ENCODE data around the gene SVIL. TPM values are rescaled to one million over a fixed set of nuclear protein-coding genes. Genes with fewer than 3 reads are reported as not detected.

Gene SVIL
- total RNA-seq, 2 donors from 2014 or later: 92.9 to 524 TPM

- Histone ChIP-seq H3K9me3 (no peaks in the 10 kb centered on the region), H3K27ac (no peak overlapping the region), H3K4me1 (replicated peaks) (no peaks in the 10 kb centered on the region), H3K36me3 (no peaks in the 10 kb centered on the region), H3K27me3 (replicated peaks; ENCODE audit: insufficient read depth) (no peaks in the 10 kb centered on the region), H3K4me3 (no peak overlapping the region)
- intact Hi-C loops (cut with DNase I): no loop called here
- DNase-seq (ENCODE audit: low spot score): no peak
- WGBS: 81% methylated on average over 1 of the region's 1 CpG
- TF ChIP-seq CTCF (IDR thresholded peaks at IDR 0.05) (no peak), POLR2AphosphoS5 (IDR thresholded peaks at IDR 0.05) (no peak), POLR2A (IDR thresholded peaks at IDR 0.05) (no peak)
Measured at GRCh38 chr10:29502351-29502750, 132.4 kb downstream of the SVIL start.

DNA sequence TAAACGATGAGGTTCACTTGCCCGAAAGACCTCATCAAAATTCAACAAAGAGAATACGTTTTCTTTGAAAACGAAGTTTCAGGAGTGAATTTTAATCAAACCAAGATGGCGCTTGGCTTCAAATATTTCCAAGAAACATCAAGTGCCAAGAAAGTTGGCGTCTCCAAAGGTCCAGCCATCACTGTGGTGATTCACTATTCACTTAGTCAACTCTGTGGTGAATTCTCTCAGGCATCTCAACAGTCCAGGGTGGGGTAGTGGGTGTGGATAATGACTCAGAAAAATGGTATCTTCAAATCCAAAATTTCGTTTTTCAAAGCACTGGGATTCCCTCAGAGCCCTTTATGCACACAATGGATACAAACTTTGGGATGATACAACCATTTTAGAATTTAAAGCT lies 133.1 kb downstream of the SVIL start:
- Histone ChIP-seq H3K27ac (no peak overlapping the region), H3K4me3 (no peak overlapping the region), H3K36me3 (no peaks in the 10 kb centered on the region), H3K9me3 (no peaks in the 10 kb centered on the region), H3K27me3 (replicated peaks; ENCODE audit: insufficient read depth) (no peaks in the 10 kb centered on the region), H3K4me1 (replicated peaks) (no peaks in the 10 kb centered on the region)
- no peak for DNase-seq (ENCODE audit: low spot score)
- intact Hi-C loops (cut with DNase I): no loop called here
- 89% methylated on average over 7 of the region's 7 CpGs for WGBS
- no peak for TF ChIP-seq POLR2AphosphoS5 (IDR thresholded peaks at IDR 0.05)
- no peak for TF ChIP-seq CTCF (IDR thresholded peaks at IDR 0.05)
- TF ChIP-seq POLR2A (IDR thresholded peaks at IDR 0.05): no peak

DNA sequence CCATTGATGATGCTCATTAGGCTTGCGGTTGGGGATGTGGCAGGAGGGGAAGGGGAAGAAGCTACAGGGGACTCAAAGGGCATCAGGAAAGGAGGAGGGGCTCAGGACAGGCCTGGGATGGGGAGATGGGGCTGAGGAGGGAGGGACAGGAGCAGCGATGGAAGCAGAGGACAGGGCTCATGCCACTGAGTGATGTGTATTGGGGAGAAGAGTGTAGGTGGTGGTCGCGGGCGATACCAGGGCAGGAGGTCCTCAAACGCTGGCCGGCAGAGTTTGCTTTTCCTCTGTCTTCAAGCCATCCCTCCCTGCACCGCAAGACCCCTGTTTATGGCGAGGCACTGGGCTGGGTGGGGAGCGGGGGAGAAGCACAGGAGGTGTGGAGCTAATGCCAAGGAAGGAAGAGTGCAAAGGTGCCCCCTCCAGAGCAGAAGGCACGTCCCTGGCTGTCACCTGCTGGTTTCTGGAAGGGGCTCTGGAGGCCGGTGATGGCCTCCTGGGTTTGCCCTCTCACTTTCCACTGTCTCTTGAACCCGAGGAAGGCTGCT lies 134.7 kb downstream of the SVIL start:
- no peaks in the 10 kb centered on the region for H3K9me3 ChIP-seq
- no peak for DNase-seq (ENCODE audit: low spot score)
- no peak overlapping the region for H3K27ac ChIP-seq
- no peaks in the 10 kb centered on the region for H3K27me3 ChIP-seq (replicated peaks; ENCODE audit: insufficient read depth)
- H3K36me3 ChIP-seq: no peaks in the 10 kb centered on the region
- intact Hi-C loops (cut with DNase I): loop anchor here (5.0 kb wide), 1 partner anchor 113 kb away; no protein-coding TSS in a partner anchor
- H3K4me1 ChIP-seq (replicated peaks): no peaks in the 10 kb centered on the region
- no peak for TF ChIP-seq CTCF (IDR thresholded peaks at IDR 0.05)
- TF ChIP-seq POLR2AphosphoS5 (IDR thresholded peaks at IDR 0.05): no peak
- TF ChIP-seq POLR2A (IDR thresholded peaks at IDR 0.05): no peak
- WGBS: 91% methylated on average over 13 of the region's 13 CpGs
- no peak overlapping the region for H3K4me3 ChIP-seq

GRCh38 chr10:29496341-29497162 lies 138.2 kb downstream of the SVIL start:
- WGBS: 30% methylated on average over 14 of the region's 14 CpGs
- H3K27ac ChIP-seq: no peak overlapping the region

More at GRCh38 chr10:29496341-29497162, 138.2 kb downstream of the SVIL start:
- Histone ChIP-seq H3K9me3 (no peaks in the 10 kb centered on the region), H3K4me3 (no peak overlapping the region), H3K36me3 (peaks cover 0 to 12% of the 10 kb centered on the region in 2 donors), H3K4me1 (replicated peaks) (no peaks in the 10 kb centered on the region), H3K27me3 (replicated peaks; ENCODE audit: insufficient read depth) (no peaks in the 10 kb centered on the region)
- DNase-seq (ENCODE audit: low spot score): peak; percentile 46
- TF ChIP-seq POLR2AphosphoS5 (IDR thresholded peaks at IDR 0.05) (peak; percentile 30), CTCF (IDR thresholded peaks at IDR 0.05) (peak; percentile 67 to 89 (median 82)), POLR2A (IDR thresholded peaks at IDR 0.05) (no peak)
- intact Hi-C loops (cut with DNase I): loop anchor here (5.0 kb wide), 1 partner anchor 109 kb away; no protein-coding TSS in a partner anchor
